SW480 (cell line): ENCODE measurements around the gene VSTM4.

Experiments
- DNase-seq: peaks from one replicate; pipeline ENCODE4 v3.0.0-alpha.2; 2016; ENCODE audit warnings: low spot score

Gene VSTM4

GRCh38 chr10:49070701-49071100, 44.6 kb downstream of the VSTM4 start:
- no peak for DNase-seq

- no peak for DNase-seq
These were observed 46.6 kb downstream of the VSTM4 start for GRCh38 chr10:49068672-49069217.

GRCh38 chr10:49068209-49068608, 47.1 kb downstream of the VSTM4 start:
- DNase-seq: no peak

- DNase-seq: no peak
These were observed 48.2 kb downstream of the VSTM4 start for GRCh38 chr10:49066944-49067730.

GRCh38 chr10:49062229-49062628, 53.1 kb downstream of the VSTM4 start:
- no peak for DNase-seq

GRCh38 chr10:49061667-49062066, 53.7 kb downstream of the VSTM4 start:
- no peak for DNase-seq

GRCh38 chr10:49058463-49059255, 56.7 kb downstream of the VSTM4 start:
- DNase-seq: no peak

GRCh38 chr10:49057231-49057880, 58.0 kb downstream of the VSTM4 start:
- no peak for DNase-seq

- DNase-seq: peak; percentile 14
These were observed 59.0 kb downstream of the VSTM4 start for GRCh38 chr10:49056356-49056755.

- no peak for DNase-seq
These were observed 60.0 kb downstream of the VSTM4 start for GRCh38 chr10:49055221-49055849.

GRCh38 chr10:49054753-49055152, 60.6 kb downstream of the VSTM4 start:
- DNase-seq: no peak

GRCh38 chr10:49053998-49054692, 61.2 kb downstream of the VSTM4 start:
- DNase-seq: no peak

- DNase-seq: no peak
These were observed 62.0 kb downstream of the VSTM4 start for GRCh38 chr10:49053053-49053997.

- DNase-seq: no peak
These were observed 63.3 kb downstream of the VSTM4 start for GRCh38 chr10:49052069-49052468.

GRCh38 chr10:49050906-49051305, 64.4 kb downstream of the VSTM4 start:
- no peak for DNase-seq

- no peak for DNase-seq
These were observed 65.0 kb downstream of the VSTM4 start for GRCh38 chr10:49050366-49050765.

GRCh38 chr10:49049660-49050059, 65.7 kb downstream of the VSTM4 start:
- DNase-seq: no peak

- DNase-seq: no peak
These were observed 68.1 kb downstream of the VSTM4 start for GRCh38 chr10:49047128-49047639.

- DNase-seq: no peak
These were observed 70.8 kb downstream of the VSTM4 start for GRCh38 chr10:49044293-49045193.
